Forelimb muscle (tissue), 1 donor: ENCODE measurements around the gene PHC1. TPM values are rescaled to one million over a fixed set of nuclear protein-coding genes. Genes with fewer than 3 reads are reported as not detected.

Experiments used
- DNase-seq: peaks from one replicate; pipeline ENCODE4 v3.0.0-alpha.2; 2013; ENCODE audit warnings: low read depth
- polyA plus RNA-seq: library from polyadenylated mRNA; unstranded; fragments of 120-200 nt; gene quantifications from one replicate; pipeline ENCODE4 v1.2.1, GENCODE V29; 2013; ENCODE audit not compliant: insufficient read length

The PHC1 gene
- polyA plus RNA-seq, 1 donor = 36.3 TPM

GRCh38 chr12:8949342-8950220 is 35.3 kb downstream of the PHC1 start, which contains the start of gene M6PR:
Gene M6PR, minus strand, starts transcription at chr12:8949645. Its CDS starts 3,241 bp downstream, at chr12:8946404.
- peak; percentile 88 for DNase-seq

GRCh38 chr12:8950221-8950527 is 35.9 kb downstream of the PHC1 start:
- DNase-seq = no peak

- DNase-seq = no peak
These were observed 36.6 kb downstream of the PHC1 start for GRCh38 chr12:8950702-8951478.

GRCh38 chr12:8951744-8952143 is 37.4 kb downstream of the PHC1 start:
- DNase-seq = no peak

GRCh38 chr12:8953773-8954402 is 39.6 kb downstream of the PHC1 start:
- no peak for DNase-seq

DNA sequence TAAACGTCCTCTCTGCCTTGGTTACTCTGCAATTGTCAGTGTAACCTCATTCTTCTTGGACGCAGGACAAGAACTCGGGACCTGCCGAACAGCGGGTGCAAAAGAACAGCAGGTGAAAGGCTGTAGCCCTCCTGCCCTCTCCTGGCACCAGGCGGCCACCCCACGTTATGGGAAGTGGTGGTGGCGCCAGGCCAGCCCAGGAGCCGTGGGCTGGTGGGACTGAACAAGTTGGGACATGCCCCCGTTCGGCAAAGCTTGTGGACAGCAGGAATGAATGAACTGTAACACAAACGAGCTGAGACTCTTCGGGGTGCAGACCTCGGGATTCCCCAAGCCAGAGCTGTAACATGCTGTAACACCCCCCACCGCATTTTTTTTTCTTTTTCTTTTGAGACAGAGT is 41.8 kb downstream of the PHC1 start:
- DNase-seq = no peak

DNA sequence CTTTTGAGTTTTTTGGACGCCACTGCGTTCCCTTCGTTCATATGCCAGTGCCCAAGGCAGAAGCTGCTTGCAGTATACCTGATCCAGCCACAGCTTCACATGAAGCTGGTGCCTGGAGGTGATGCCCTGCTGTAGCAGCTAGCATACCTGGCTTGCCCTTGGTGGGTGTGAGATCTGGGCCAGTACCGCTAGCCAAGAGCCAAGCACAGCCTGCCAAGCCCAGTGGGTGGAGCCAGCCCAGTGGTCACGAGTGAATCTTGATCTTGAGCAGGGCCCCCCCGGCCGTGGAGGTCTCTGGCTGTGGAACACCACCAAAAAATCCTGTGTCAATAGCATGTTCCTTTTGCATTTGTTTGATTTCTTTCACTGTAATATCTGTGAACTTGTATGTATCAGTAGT is 42.5 kb downstream of the PHC1 start:
- no peak for DNase-seq

DNA sequence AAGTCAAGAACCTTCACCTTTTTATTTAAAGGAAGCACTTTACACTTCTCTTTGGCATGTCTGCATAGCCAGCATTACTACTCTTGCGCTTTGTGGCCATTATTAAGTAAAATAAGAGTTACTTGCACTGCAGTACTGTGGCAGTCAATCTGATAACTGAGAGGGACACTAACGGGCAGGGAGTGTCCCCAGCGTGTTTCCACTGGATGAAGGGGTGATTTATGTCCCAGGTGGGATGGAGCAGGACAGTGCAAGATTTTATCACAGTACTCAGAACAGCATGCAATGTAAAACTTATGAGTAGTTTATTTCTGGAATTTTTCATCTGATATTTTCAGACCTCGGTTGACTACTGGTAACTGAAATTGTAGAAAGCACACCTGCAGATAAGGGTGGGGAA is 43.3 kb downstream of the PHC1 start:
- DNase-seq = no peak

- DNase-seq = no peak
These were observed 43.8 kb downstream of the PHC1 start for GRCh38 chr12:8958066-8958465.

DNA sequence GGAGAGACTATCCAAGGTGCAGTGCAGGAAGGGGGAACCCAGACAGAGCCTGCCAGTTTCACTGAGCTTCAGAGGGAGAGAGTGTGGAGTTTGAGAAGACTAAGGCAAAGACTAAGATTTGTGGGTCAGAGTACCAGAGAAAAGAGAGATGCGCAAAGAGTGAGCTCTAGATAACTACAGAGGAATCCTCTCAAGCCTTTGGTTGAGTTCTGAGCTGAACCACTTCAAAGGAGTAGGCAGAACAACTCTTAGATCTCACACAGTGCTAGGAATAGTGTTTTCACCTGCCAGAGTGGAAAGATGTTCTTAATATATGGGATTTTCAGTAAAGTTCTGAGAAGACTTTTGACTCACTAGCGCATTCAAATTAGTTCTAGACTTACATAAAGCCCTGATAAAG is 45.9 kb downstream of the PHC1 start:
- DNase-seq = no peak

- no peak for DNase-seq
These were observed 54.5 kb downstream of the PHC1 start for GRCh38 chr12:8968761-8969160.

- DNase-seq = no peak
These were observed 55.6 kb downstream of the PHC1 start for GRCh38 chr12:8969861-8970411.

- DNase-seq = no peak
These were observed 56.1 kb downstream of the PHC1 start for GRCh38 chr12:8970432-8970831.

DNA sequence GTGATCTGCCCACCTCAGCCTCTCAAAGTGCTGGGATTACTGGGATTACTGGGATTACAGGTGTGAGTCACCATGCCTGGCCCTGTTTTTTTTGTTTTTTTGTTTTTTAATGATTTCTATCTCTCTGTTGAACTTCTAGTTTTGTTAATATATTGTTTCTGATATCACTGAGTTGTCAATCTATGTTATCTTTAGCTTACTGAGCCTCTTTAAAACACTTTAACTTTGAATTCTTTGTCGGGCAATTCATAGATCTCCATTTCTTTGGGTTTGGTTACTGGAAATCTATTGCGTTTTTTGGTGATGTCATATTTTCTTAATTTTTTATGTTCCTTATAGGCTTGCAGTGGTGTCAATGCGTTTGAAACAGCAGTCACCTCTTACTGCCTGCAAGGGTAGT is 65.8 kb downstream of the PHC1 start:
- no peak for DNase-seq

- DNase-seq = no peak
These were observed 71.0 kb downstream of the PHC1 start for GRCh38 chr12:8985213-8985754.

GRCh38 chr12:8987163-8987562 is 72.9 kb downstream of the PHC1 start:
- DNase-seq = no peak

DNA sequence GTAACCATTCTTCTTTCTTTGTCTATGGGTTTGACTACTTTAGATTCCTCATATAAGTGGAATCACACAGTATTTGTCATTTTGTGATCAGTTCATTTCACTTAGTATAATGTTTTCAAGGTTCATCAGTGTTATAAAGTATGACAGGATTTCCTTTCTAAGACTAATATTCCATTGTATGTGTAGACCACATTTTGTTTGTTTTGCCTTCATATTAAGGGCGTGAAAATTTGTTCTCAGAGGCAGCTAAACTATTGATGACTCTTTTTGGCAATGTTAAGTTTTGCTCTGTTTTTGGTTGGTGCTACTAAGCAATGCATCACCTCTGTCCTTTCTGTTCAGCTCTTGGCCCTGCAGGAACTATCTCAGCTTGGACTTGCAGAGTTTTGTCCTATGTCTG is 73.4 kb downstream of the PHC1 start:
- no peak for DNase-seq

- DNase-seq = no peak
These were observed 75.1 kb downstream of the PHC1 start, which contains the start of gene KLRG1 for GRCh38 chr12:8989413-8989812. Gene KLRG1, plus strand, starts transcription at chr12:8989546. Its CDS starts 90 bp downstream, at chr12:8989636.
